ENCODE data around the gene MCF2L2.

DNA sequence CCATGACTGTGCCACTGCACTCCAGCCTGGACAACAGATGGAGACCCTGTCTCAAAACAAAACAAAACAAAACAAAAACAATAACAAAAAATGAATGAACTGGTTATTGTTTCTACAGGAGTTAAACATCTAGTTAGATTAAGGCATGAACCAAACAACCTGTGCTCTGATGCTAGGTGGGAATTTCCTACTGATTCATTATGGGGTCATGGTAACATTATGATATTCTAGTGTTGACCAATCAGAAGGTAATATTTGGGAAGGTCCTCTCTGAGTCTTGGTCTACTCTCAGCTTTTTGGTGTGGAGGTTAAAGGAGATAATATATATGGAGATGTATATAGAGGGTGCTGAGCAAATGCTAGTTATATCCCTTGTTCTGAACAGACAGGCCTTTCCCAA, 37.6 kb downstream of the MCF2L2 start:
- no peak for TF ChIP-seq TCF7L2 (IDR thresholded peaks at IDR 0.05; ENCODE audit: low read depth, low read length)
- TF ChIP-seq, protein P1, sequence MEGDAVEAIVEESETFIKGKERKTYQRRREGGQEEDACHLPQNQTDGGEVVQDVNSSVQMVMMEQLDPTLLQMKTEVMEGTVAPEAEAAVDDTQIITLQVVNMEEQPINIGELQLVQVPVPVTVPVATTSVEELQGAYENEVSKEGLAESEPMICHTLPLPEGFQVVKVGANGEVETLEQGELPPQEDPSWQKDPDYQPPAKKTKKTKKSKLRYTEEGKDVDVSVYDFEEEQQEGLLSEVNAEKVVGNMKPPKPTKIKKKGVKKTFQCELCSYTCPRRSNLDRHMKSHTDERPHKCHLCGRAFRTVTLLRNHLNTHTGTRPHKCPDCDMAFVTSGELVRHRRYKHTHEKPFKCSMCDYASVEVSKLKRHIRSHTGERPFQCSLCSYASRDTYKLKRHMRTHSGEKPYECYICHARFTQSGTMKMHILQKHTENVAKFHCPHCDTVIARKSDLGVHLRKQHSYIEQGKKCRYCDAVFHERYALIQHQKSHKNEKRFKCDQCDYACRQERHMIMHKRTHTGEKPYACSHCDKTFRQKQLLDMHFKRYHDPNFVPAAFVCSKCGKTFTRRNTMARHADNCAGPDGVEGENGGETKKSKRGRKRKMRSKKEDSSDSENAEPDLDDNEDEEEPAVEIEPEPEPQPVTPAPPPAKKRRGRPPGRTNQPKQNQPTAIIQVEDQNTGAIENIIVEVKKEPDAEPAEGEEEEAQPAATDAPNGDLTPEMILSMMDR (CRISPR knock-in tag; IDR thresholded peaks at IDR 0.05) = no peak
- no peak for TF ChIP-seq SP1 (IDR thresholded peaks at IDR 0.05)
- TF ChIP-seq SP1 (CRISPR knock-in tag; IDR thresholded peaks at IDR 0.05) = no peak
- TF ChIP-seq PAF1 (CRISPR knock-in tag; IDR thresholded peaks at IDR 0.05) = no peak
- no peak for TF ChIP-seq ZNF589 (CRISPR knock-in tag; conservative IDR thresholded peaks at IDR 0.05)
- TF ChIP-seq ATF7 (IDR thresholded peaks at IDR 0.05) = no peak
- no peak for TF ChIP-seq ATF7 (CRISPR knock-in tag; IDR thresholded peaks at IDR 0.05)
- no peak for TF ChIP-seq RBM22 (optimal IDR thresholded peaks at IDR 0.05; ENCODE audit: low read length)
- no peak for TF ChIP-seq NFRKB (IDR thresholded peaks at IDR 0.05)
- TF ChIP-seq NFYB (CRISPR knock-in tag; IDR thresholded peaks at IDR 0.05) = no peak
- TF ChIP-seq KDM1A (CRISPR knock-in tag; IDR thresholded peaks at IDR 0.05) = no peak
- no peak for TF ChIP-seq MEIS2 (CRISPR knock-in tag; IDR thresholded peaks at IDR 0.05)
- TF ChIP-seq, protein P2, sequence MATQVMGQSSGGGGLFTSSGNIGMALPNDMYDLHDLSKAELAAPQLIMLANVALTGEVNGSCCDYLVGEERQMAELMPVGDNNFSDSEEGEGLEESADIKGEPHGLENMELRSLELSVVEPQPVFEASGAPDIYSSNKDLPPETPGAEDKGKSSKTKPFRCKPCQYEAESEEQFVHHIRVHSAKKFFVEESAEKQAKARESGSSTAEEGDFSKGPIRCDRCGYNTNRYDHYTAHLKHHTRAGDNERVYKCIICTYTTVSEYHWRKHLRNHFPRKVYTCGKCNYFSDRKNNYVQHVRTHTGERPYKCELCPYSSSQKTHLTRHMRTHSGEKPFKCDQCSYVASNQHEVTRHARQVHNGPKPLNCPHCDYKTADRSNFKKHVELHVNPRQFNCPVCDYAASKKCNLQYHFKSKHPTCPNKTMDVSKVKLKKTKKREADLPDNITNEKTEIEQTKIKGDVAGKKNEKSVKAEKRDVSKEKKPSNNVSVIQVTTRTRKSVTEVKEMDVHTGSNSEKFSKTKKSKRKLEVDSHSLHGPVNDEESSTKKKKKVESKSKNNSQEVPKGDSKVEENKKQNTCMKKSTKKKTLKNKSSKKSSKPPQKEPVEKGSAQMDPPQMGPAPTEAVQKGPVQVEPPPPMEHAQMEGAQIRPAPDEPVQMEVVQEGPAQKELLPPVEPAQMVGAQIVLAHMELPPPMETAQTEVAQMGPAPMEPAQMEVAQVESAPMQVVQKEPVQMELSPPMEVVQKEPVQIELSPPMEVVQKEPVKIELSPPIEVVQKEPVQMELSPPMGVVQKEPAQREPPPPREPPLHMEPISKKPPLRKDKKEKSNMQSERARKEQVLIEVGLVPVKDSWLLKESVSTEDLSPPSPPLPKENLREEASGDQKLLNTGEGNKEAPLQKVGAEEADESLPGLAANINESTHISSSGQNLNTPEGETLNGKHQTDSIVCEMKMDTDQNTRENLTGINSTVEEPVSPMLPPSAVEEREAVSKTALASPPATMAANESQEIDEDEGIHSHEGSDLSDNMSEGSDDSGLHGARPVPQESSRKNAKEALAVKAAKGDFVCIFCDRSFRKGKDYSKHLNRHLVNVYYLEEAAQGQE (IDR thresholded peaks at IDR 0.05; ENCODE audit: borderline replicate concordance in 1 of 2, low read depth in 1 of 2, low read length in 2 of 2) = no peak

All from HepG2 (cell line).